ENCODE results near the gene EHMT1.

The EHMT1 gene

GRCh38 chr9:137739371-137740309 is 120.8 kb downstream of the EHMT1 start:
- Histone ChIP-seq H2BK12ac (ENCODE audit: low read length in 2 of 2) (peak overlapping the region in 1 of 2 experiments; percentile 7), H3K4me1 (ENCODE audit: control insufficient read depth, insufficient read depth, low read depth, low read length) (peaks cover 17% of the 10 kb centered on the region), H3K27me3 (ENCODE audit: control insufficient read depth in 1 of 2, insufficient read depth in 1 of 2, low read length in 2 of 2) (no peaks in the 10 kb centered on the region), H2BK120ac (ENCODE audit: low read depth, low read length) (no peak overlapping the region), H2AFZ (ENCODE audit: low read depth, low read length) (no peak overlapping the region), H3K23ac (ENCODE audit: low read length in 2 of 2) (no peak overlapping the region), H3K27ac (ENCODE audit: low read length, poor library complexity, severe bottlenecking) (peak overlapping the region; percentile 65), H2AK5ac (ENCODE audit: low read length, severe bottlenecking) (no peak overlapping the region), H4K91ac (ENCODE audit: low read length) (no peak overlapping the region), H2BK15ac (ENCODE audit: low read depth, poor library complexity, severe bottlenecking) (no peak overlapping the region), H3K14ac (ENCODE audit: low read length in 2 of 2) (no peak overlapping the region), H4K8ac (ENCODE audit: low read length) (no peak overlapping the region), H3K18ac (ENCODE audit: low read depth in 1 of 2, low read length in 2 of 2) (no peak overlapping the region), H3K79me1 (replicated peaks; ENCODE audit: low read length, poor library complexity, severe bottlenecking) (peaks cover 43% of the 10 kb centered on the region), H3K9ac (ENCODE audit: low read length) (no peak overlapping the region), H3K4me2 (ENCODE audit: low read length, poor library complexity, severe bottlenecking) (no peak overlapping the region), H3K4ac (ENCODE audit: low read depth in 1 of 2, low read length in 2 of 2) (no peak overlapping the region), H3K9me3 (ENCODE audit: control insufficient read depth, low read length) (peaks cover 3% of the 10 kb centered on the region), H3K4me3 (ENCODE audit: insufficient read depth in 1 of 2, low read depth in 1 of 2, low read length in 2 of 2) (no peak overlapping the region), H2BK5ac (ENCODE audit: low read depth, low read length, poor library complexity, severe bottlenecking) (peak overlapping the region; percentile 21), H3K36me3 (ENCODE audit: control insufficient read depth in 1 of 2, insufficient read depth in 2 of 2, low read depth in 1 of 2, low read length in 2 of 2) (peaks cover 28 to 41% of the 10 kb centered on the region in 2 experiments)
- no peak for DNase-seq
- WGBS: 98% methylated on average over 12 of the region's 12 CpGs

- Histone ChIP-seq H3K9me3 (ENCODE audit: control insufficient read depth, low read length) (no peaks in the 10 kb centered on the region), H4K91ac (ENCODE audit: low read length) (no peak overlapping the region), H3K14ac (ENCODE audit: low read length in 2 of 2) (no peak overlapping the region), H2BK15ac (ENCODE audit: low read depth, poor library complexity, severe bottlenecking) (no peak overlapping the region), H3K4me1 (ENCODE audit: control insufficient read depth, insufficient read depth, low read depth, low read length) (peaks cover 18% of the 10 kb centered on the region), H2BK12ac (ENCODE audit: low read length in 2 of 2) (no peak overlapping the region), H3K4ac (ENCODE audit: low read depth in 1 of 2, low read length in 2 of 2) (no peak overlapping the region), H2AFZ (ENCODE audit: low read depth, low read length) (no peak overlapping the region), H2BK120ac (ENCODE audit: low read depth, low read length) (no peak overlapping the region), H4K8ac (ENCODE audit: low read length) (no peak overlapping the region), H3K27me3 (ENCODE audit: control insufficient read depth in 1 of 2, insufficient read depth in 1 of 2, low read length in 2 of 2) (no peaks in the 10 kb centered on the region), H3K9ac (ENCODE audit: low read length) (no peak overlapping the region), H2AK5ac (ENCODE audit: low read length, severe bottlenecking) (no peak overlapping the region), H3K4me3 (ENCODE audit: insufficient read depth in 1 of 2, low read depth in 1 of 2, low read length in 2 of 2) (no peak overlapping the region), H3K4me2 (ENCODE audit: low read length, poor library complexity, severe bottlenecking) (no peak overlapping the region), H2BK5ac (ENCODE audit: low read depth, low read length, poor library complexity, severe bottlenecking) (peak overlapping the region; percentile 21), H3K18ac (ENCODE audit: low read depth in 1 of 2, low read length in 2 of 2) (no peak overlapping the region), H3K27ac (ENCODE audit: low read length, poor library complexity, severe bottlenecking) (peak overlapping the region; percentile 65), H3K36me3 (ENCODE audit: control insufficient read depth in 1 of 2, insufficient read depth in 2 of 2, low read depth in 1 of 2, low read length in 2 of 2) (peaks cover 30 to 41% of the 10 kb centered on the region in 2 experiments), H3K79me1 (replicated peaks; ENCODE audit: low read length, poor library complexity, severe bottlenecking) (peaks cover 43% of the 10 kb centered on the region), H3K23ac (ENCODE audit: low read length in 2 of 2) (no peak overlapping the region)
- peak; percentile 63 for DNase-seq
- 84% methylated on average over 7 of the region's 9 CpGs for WGBS
These were observed 121.5 kb downstream of the EHMT1 start for GRCh38 chr9:137740312-137740711.

- no peak overlapping the region for H3K18ac ChIP-seq (ENCODE audit: low read depth in 1 of 2, low read length in 2 of 2)
- no peak overlapping the region for H3K4ac ChIP-seq (ENCODE audit: low read depth in 1 of 2, low read length in 2 of 2)
- DNase-seq: no peak
- H3K14ac ChIP-seq (ENCODE audit: low read length in 2 of 2): no peak overlapping the region
- no peaks in the 10 kb centered on the region for H3K27me3 ChIP-seq (ENCODE audit: control insufficient read depth in 1 of 2, insufficient read depth in 1 of 2, low read length in 2 of 2)
- H2BK15ac ChIP-seq (ENCODE audit: low read depth, poor library complexity, severe bottlenecking): no peak overlapping the region
- no peak overlapping the region for H2AFZ ChIP-seq (ENCODE audit: low read depth, low read length)
- H4K8ac ChIP-seq (ENCODE audit: low read length): no peak overlapping the region
- WGBS: 98% methylated on average over 4 of the region's 4 CpGs
- peaks cover 26% of the 10 kb centered on the region for H3K4me1 ChIP-seq (ENCODE audit: control insufficient read depth, insufficient read depth, low read depth, low read length)
- H2AK5ac ChIP-seq (ENCODE audit: low read length, severe bottlenecking): no peak overlapping the region
- no peak overlapping the region for H2BK5ac ChIP-seq (ENCODE audit: low read depth, low read length, poor library complexity, severe bottlenecking)
- H3K79me1 ChIP-seq (replicated peaks; ENCODE audit: low read length, poor library complexity, severe bottlenecking): peaks cover 39% of the 10 kb centered on the region
- H3K9me3 ChIP-seq (ENCODE audit: control insufficient read depth, low read length): no peaks in the 10 kb centered on the region
- H3K23ac ChIP-seq (ENCODE audit: low read length in 2 of 2): no peak overlapping the region
- no peak overlapping the region for H3K4me3 ChIP-seq (ENCODE audit: insufficient read depth in 1 of 2, low read depth in 1 of 2, low read length in 2 of 2)
- H2BK120ac ChIP-seq (ENCODE audit: low read depth, low read length): no peak overlapping the region
- no peak overlapping the region for H4K91ac ChIP-seq (ENCODE audit: low read length)
- no peak overlapping the region for H2BK12ac ChIP-seq (ENCODE audit: low read length in 2 of 2)
- peaks cover 30 to 43% of the 10 kb centered on the region in 2 experiments for H3K36me3 ChIP-seq (ENCODE audit: control insufficient read depth in 1 of 2, insufficient read depth in 2 of 2, low read depth in 1 of 2, low read length in 2 of 2)
- H3K4me2 ChIP-seq (ENCODE audit: low read length, poor library complexity, severe bottlenecking): no peak overlapping the region
- H3K27ac ChIP-seq (ENCODE audit: low read length, poor library complexity, severe bottlenecking): no peak overlapping the region
- H3K9ac ChIP-seq (ENCODE audit: low read length): no peak overlapping the region
These were observed 122.5 kb downstream of the EHMT1 start for GRCh38 chr9:137741330-137741729.

- Histone ChIP-seq H4K8ac (ENCODE audit: low read length) (peak overlapping the region; percentile 69), H3K27ac (ENCODE audit: low read length, poor library complexity, severe bottlenecking) (no peak overlapping the region), H2AFZ (ENCODE audit: low read depth, low read length) (no peak overlapping the region), H3K36me3 (ENCODE audit: control insufficient read depth in 1 of 2, insufficient read depth in 2 of 2, low read depth in 1 of 2, low read length in 2 of 2) (peaks cover 30 to 49% of the 10 kb centered on the region in 2 experiments), H3K27me3 (ENCODE audit: control insufficient read depth in 1 of 2, insufficient read depth in 1 of 2, low read length in 2 of 2) (no peaks in the 10 kb centered on the region), H2BK15ac (ENCODE audit: low read depth, poor library complexity, severe bottlenecking) (no peak overlapping the region), H3K4ac (ENCODE audit: low read depth in 1 of 2, low read length in 2 of 2) (no peak overlapping the region), H3K23ac (ENCODE audit: low read length in 2 of 2) (no peak overlapping the region), H3K18ac (ENCODE audit: low read depth in 1 of 2, low read length in 2 of 2) (no peak overlapping the region), H3K9me3 (ENCODE audit: control insufficient read depth, low read length) (no peaks in the 10 kb centered on the region), H2BK5ac (ENCODE audit: low read depth, low read length, poor library complexity, severe bottlenecking) (no peak overlapping the region), H2BK120ac (ENCODE audit: low read depth, low read length) (no peak overlapping the region), H2BK12ac (ENCODE audit: low read length in 2 of 2) (no peak overlapping the region), H3K9ac (ENCODE audit: low read length) (no peak overlapping the region), H2AK5ac (ENCODE audit: low read length, severe bottlenecking) (no peak overlapping the region), H3K4me1 (ENCODE audit: control insufficient read depth, insufficient read depth, low read depth, low read length) (peaks cover 26% of the 10 kb centered on the region), H3K4me2 (ENCODE audit: low read length, poor library complexity, severe bottlenecking) (no peak overlapping the region), H3K4me3 (ENCODE audit: insufficient read depth in 1 of 2, low read depth in 1 of 2, low read length in 2 of 2) (no peak overlapping the region), H3K79me1 (replicated peaks; ENCODE audit: low read length, poor library complexity, severe bottlenecking) (peaks cover 39% of the 10 kb centered on the region), H3K14ac (ENCODE audit: low read length in 2 of 2) (no peak overlapping the region), H4K91ac (ENCODE audit: low read length) (no peak overlapping the region)
- no peak for DNase-seq
- 78% methylated on average over 7 of the region's 7 CpGs for WGBS
These were observed 123.9 kb downstream of the EHMT1 start for GRCh38 chr9:137742698-137743097.
